Stimulated activated CD4-positive, alpha-beta T cell treated with anti-CD3 and anti-CD28 coated beads, TNF-alpha, amount 100 ng/mL, for 1 hour (primary cell): ENCODE data around the gene C12orf42.

Experiments
- DNase-seq, 3 donors: peaks; one replicate each; pipeline ENCODE4 v3.0.0-alpha.2; 2020; ENCODE audit warnings: low read depth in 3 of 3, low spot score in 1 of 3

The C12orf42 gene

DNA sequence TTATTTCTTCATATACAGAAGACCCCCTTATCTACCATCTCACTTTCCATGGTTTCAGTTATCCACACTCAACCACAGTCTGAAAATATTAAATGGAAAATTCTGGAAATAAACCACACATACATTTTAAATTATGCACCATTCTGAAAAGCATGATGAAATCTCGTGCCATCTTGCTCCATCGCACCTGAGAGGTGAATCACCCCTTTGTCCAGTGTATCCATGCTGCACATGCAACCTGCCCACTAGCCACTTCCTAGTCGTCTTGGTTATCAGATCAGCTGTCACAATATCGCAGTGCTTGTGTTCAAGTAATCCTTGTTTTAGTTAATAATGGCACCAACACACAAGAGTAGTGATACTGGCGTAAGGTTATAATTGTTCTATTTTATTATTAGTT lies 145.7 kb downstream of the C12orf42 start:
- DNase-seq, result no peak

GRCh38 chr12:103348935-103349334 lies 146.8 kb downstream of the C12orf42 start:
- DNase-seq, result no peak

DNA sequence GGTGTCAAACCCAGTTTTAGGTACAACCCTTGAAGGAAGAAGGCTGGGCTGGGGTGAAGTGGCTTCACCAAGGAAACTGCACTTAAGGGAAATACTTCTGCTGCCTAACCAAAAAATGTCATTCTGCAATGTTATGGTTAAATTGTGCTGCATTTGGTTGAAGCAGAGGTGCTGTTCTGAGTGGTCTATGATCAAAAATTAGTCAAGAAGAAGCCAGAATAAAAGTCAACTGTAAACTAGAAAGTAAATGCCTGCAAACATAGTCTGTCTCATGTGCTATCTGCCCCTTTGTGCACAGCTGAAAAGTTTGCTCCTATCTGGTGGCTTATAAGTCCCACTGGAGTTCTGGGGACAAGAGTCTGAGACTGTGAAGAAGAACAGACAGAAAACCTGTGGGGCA lies 158.8 kb downstream of the C12orf42 start:
- DNase-seq, result no peak

DNA sequence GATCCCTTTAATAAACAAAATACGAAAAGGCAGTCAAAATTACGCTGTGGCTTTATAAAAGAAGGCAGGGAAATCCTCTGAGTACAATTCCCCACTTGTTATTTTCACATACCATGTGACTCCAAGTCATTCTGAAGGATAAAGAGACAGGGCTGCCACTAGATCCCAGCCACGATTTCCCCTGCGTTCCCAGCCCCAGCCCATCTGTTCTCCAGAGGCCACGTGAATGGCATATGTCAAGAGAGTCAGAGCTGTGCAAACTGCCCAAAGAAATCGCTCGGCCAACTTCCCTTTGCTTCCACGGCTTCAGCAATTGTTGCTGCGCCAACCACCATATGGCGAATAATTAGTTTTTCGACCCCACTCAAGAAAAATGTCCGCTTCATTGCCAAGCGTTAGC lies 161.3 kb downstream of the C12orf42 start:
- DNase-seq, result no peak

- no peak for DNase-seq
These were observed 162.1 kb downstream of the C12orf42 start for GRCh38 chr12:103333676-103334075.

GRCh38 chr12:103331643-103332042 lies 164.1 kb downstream of the C12orf42 start:
- no peak for DNase-seq

DNA sequence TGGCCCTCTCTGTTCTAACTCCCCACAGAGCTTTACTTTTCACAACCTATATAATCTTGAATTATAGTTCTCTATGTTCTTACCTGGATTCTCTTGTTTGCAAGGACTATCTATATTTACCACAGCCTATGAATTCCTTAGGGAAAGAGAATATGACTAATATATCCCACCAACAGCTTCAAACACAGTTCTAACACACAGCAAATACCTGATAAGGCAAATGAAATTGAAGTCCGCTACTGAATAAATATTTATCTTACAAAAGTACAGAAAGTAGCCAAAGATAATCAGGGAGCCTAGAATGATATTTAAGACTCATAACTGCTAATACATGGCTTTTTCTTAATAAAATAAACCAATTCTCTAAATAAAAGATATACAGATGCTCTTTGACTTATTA lies 165.1 kb downstream of the C12orf42 start:
- no peak for DNase-seq

GRCh38 chr12:103327676-103328075 lies 168.1 kb downstream of the C12orf42 start:
- DNase-seq, result no peak

GRCh38 chr12:103326190-103326589 lies 169.6 kb downstream of the C12orf42 start:
- DNase-seq, result no peak

DNA sequence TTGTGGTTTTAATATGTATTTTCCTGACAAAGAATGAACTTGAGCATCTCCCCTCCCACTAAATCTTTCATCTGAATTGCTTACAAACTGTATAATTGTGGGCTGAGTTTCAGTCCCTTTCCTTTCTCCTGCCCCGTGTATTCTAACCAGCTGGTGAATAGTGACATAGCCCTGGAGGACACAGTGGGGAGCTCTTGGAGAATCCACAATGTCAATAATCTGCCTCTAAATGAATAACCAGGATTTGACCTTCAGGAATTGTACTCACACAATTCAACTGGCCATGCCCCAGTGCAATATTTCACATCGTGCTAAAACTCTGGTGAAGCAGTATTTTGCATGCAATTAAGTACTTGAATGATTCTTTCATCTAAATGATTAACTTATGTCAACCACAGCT lies 177.2 kb downstream of the C12orf42 start:
- DNase-seq, result no peak

GRCh38 chr12:103317220-103317619 lies 178.5 kb downstream of the C12orf42 start:
- DNase-seq, result no peak

- DNase-seq, result no peak
These were observed 181.0 kb downstream of the C12orf42 start for GRCh38 chr12:103314786-103315185.

GRCh38 chr12:103313894-103314293 lies 181.9 kb downstream of the C12orf42 start:
- DNase-seq, result no peak

- no peak for DNase-seq
These were observed 182.9 kb downstream of the C12orf42 start for GRCh38 chr12:103312742-103313354.

- DNase-seq, result no peak
These were observed 185.1 kb downstream of the C12orf42 start for GRCh38 chr12:103310546-103311270.

GRCh38 chr12:103308396-103308795 lies 187.4 kb downstream of the C12orf42 start:
- no peak for DNase-seq

GRCh38 chr12:103303484-103303883 lies 192.3 kb downstream of the C12orf42 start:
- no peak for DNase-seq

GRCh38 chr12:103301642-103302591 lies 193.9 kb downstream of the C12orf42 start:
- no peak for DNase-seq

DNA sequence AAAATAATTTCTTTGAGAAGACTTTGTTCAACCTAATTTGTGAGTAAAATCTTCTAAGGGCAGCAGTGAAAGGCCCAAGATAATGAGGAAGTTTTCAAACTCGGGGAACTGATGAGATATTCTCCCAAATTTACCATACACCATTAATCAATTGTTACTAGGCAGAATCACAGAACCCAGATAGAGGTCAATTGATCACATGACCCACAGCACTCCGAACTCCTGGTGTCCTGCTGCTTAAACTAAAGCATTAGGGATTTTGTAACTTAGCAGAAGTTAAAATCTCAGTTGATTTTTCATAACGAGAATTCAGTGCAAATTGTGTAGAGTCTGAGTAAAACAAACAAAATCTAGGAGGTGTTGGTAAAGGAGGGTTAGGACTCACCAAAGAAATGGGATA lies 207.8 kb downstream of the C12orf42 start:
- DNase-seq, result no peak

DNA sequence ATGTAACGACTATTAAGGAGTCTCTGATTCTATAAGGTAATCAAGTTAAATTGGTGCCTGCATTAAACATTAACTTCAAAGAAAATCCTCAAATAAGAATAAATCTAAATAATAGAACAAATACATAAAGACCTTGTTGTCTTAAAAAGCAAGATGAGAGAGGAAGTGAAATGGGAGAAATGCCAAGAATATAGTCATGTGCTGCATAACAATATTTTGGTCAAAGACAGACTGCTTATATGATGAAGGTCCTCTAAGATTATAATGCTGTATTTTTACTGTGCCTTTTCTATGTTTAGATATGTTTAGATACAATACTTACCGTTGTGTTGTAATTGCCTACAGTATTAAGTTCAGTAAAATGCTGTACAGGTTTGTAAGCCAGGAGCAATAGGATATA lies 213.6 kb downstream of the C12orf42 start:
- no peak for DNase-seq

- no peak for DNase-seq
These were observed 216.3 kb downstream of the C12orf42 start for GRCh38 chr12:103279444-103279843.

DNA sequence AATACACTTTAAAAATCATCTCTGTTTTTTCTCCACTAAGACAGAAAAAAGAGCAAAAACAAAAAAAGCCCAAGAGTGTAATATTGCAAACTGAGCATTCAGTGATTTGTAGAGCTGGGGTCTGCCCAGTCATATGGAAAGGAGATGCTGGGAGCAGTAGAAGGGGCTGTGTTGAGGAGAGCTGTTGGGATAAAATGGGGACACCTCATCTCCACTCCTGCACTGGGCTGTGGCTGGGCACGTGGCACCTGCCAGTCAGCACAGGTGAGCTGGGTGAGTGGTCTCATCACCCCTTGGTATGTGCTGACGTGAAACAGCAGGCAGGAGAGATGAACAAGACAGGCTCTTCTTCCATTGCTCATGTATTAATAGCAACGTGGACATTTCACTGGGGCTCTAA lies 217.4 kb downstream of the C12orf42 start:
- no peak for DNase-seq
